ENCODE measurements around the gene WHAMM.
A peak's percentile ranks its signal among the peaks of the same experiment; 100 is the strongest.
"Not testable (repeated sequence)": the region's sequence is repeated elsewhere in the genome, so short reads cannot be mapped to it uniquely, and the experiment has no call there.

The WHAMM gene

GRCh38 chr15:82809308-82810060, at the start of gene WHAMM:
Gene WHAMM (plus strand): TSS chr15:82809628. CDS start chr15:82809727, 99 bp downstream.
- H3K9me3 ChIP-seq (ENCODE audit: severe bottlenecking) = no peaks in the 10 kb centered on the region
- H3K4me1 ChIP-seq (ENCODE audit: insufficient read depth, poor library complexity, severe bottlenecking) = peaks cover 10% of the 10 kb centered on the region
- H3K27me3 ChIP-seq (ENCODE audit: insufficient read depth, poor library complexity, severe bottlenecking) = no peaks in the 10 kb centered on the region
- H3K27ac ChIP-seq (ENCODE audit: poor library complexity, severe bottlenecking) = peak within 1 kb of the TSS; percentile 94
- DNase-seq (ENCODE audit: low spot score) (peak; percentile 100), ATAC-seq (ENCODE audit: low read depth) (peak; percentile 95)
- H3K36me3 ChIP-seq (ENCODE audit: low read depth) = peaks cover 29% of the 10 kb centered on the region
- TF ChIP-seq, protein P1, sequence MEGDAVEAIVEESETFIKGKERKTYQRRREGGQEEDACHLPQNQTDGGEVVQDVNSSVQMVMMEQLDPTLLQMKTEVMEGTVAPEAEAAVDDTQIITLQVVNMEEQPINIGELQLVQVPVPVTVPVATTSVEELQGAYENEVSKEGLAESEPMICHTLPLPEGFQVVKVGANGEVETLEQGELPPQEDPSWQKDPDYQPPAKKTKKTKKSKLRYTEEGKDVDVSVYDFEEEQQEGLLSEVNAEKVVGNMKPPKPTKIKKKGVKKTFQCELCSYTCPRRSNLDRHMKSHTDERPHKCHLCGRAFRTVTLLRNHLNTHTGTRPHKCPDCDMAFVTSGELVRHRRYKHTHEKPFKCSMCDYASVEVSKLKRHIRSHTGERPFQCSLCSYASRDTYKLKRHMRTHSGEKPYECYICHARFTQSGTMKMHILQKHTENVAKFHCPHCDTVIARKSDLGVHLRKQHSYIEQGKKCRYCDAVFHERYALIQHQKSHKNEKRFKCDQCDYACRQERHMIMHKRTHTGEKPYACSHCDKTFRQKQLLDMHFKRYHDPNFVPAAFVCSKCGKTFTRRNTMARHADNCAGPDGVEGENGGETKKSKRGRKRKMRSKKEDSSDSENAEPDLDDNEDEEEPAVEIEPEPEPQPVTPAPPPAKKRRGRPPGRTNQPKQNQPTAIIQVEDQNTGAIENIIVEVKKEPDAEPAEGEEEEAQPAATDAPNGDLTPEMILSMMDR (IDR thresholded peaks at IDR 0.05; ENCODE audit: poor library complexity, severe bottlenecking) = peak; percentile 74
- peak within 1 kb of the TSS; percentile 97 for H3K4me3 ChIP-seq (ENCODE audit: severe bottlenecking)

- ATAC-seq (ENCODE audit: low read depth) (peak; percentile 47; the same call in 2 of the 3 replicates), DNase-seq (ENCODE audit: low spot score) (no peak)
- Histone ChIP-seq H3K4me3 (ENCODE audit: severe bottlenecking) (no peak overlapping the region), H3K36me3 (ENCODE audit: low read depth) (peaks cover 26% of the 10 kb centered on the region), H3K27me3 (ENCODE audit: insufficient read depth, poor library complexity, severe bottlenecking) (no peaks in the 10 kb centered on the region), H3K9me3 (ENCODE audit: severe bottlenecking) (no peaks in the 10 kb centered on the region), H3K4me1 (ENCODE audit: insufficient read depth, poor library complexity, severe bottlenecking) (no peaks in the 10 kb centered on the region), H3K27ac (ENCODE audit: poor library complexity, severe bottlenecking) (no peak overlapping the region)
- TF ChIP-seq, protein P1 (IDR thresholded peaks at IDR 0.05; ENCODE audit: poor library complexity, severe bottlenecking) = no peak
Observed at GRCh38 chr15:82763361-82764116, 45.9 kb upstream of the WHAMM start.

DNA sequence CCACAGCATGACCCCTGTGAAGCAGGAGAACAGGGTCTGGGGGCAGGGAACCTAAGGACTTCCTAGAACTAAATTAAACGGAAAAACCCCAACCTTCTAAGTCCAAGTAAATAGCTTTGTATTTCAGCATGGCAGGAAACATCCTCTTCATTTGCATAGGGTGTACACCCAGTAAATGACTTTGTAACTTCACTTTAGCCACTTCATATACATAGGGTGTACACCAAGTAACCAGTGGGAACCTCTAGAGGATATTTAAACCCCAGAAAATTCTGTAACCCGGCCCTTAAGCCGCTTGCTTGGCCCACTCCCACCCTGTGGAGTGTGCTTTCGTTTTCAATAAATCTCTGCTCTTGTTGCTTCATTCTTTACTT, 45.3 kb upstream of the WHAMM start:
- ATAC-seq (ENCODE audit: low read depth) = no peak
- no peak overlapping the region for H3K27ac ChIP-seq (ENCODE audit: poor library complexity, severe bottlenecking)
- TF ChIP-seq, protein P1 (IDR thresholded peaks at IDR 0.05; ENCODE audit: poor library complexity, severe bottlenecking) = no peak
- no peaks in the 10 kb centered on the region for H3K27me3 ChIP-seq (ENCODE audit: insufficient read depth, poor library complexity, severe bottlenecking)
- H3K36me3 ChIP-seq (ENCODE audit: low read depth) = peaks cover 20% of the 10 kb centered on the region
- no peak overlapping the region for H3K4me3 ChIP-seq (ENCODE audit: severe bottlenecking)
- DNase-seq (ENCODE audit: low spot score) = no peak
- no peaks in the 10 kb centered on the region for H3K4me1 ChIP-seq (ENCODE audit: insufficient read depth, poor library complexity, severe bottlenecking)
- H3K9me3 ChIP-seq (ENCODE audit: severe bottlenecking) = no peaks in the 10 kb centered on the region

GRCh38 chr15:82764740-82765139, 44.7 kb upstream of the WHAMM start:
- DNase-seq (ENCODE audit: low spot score) (no peak), ATAC-seq (ENCODE audit: low read depth) (no peak)
- H3K9me3 ChIP-seq (ENCODE audit: severe bottlenecking) = no peaks in the 10 kb centered on the region
- H3K4me3 ChIP-seq (ENCODE audit: severe bottlenecking) = no peak overlapping the region
- H3K27ac ChIP-seq (ENCODE audit: poor library complexity, severe bottlenecking) = no peak overlapping the region
- no peaks in the 10 kb centered on the region for H3K27me3 ChIP-seq (ENCODE audit: insufficient read depth, poor library complexity, severe bottlenecking)
- H3K36me3 ChIP-seq (ENCODE audit: low read depth) = peaks cover 17% of the 10 kb centered on the region; the same call in 1 of the 2 replicates
- no peaks in the 10 kb centered on the region for H3K4me1 ChIP-seq (ENCODE audit: insufficient read depth, poor library complexity, severe bottlenecking)
- TF ChIP-seq, protein P1 (IDR thresholded peaks at IDR 0.05; ENCODE audit: poor library complexity, severe bottlenecking) = no peak

- H3K27me3 ChIP-seq (ENCODE audit: insufficient read depth, poor library complexity, severe bottlenecking); H3K36me3 ChIP-seq (ENCODE audit: low read depth); H3K4me1 ChIP-seq (ENCODE audit: insufficient read depth, poor library complexity, severe bottlenecking); H3K27ac ChIP-seq (ENCODE audit: poor library complexity, severe bottlenecking); H3K4me3 ChIP-seq (ENCODE audit: severe bottlenecking); DNase-seq (ENCODE audit: low spot score); H3K9me3 ChIP-seq (ENCODE audit: severe bottlenecking); ATAC-seq (ENCODE audit: low read depth): not testable (repeated sequence)
Observed at GRCh38 chr15:82766201-82766600, 43.2 kb upstream of the WHAMM start.
